ENCODE measurements around the gene DET1. TPM values are rescaled to one million over a fixed set of nuclear protein-coding genes. Genes with fewer than 3 reads are reported as not detected.

DET1 gene
- total RNA-seq, 1 experiment from 2014 or later = 7.7 TPM

DNA sequence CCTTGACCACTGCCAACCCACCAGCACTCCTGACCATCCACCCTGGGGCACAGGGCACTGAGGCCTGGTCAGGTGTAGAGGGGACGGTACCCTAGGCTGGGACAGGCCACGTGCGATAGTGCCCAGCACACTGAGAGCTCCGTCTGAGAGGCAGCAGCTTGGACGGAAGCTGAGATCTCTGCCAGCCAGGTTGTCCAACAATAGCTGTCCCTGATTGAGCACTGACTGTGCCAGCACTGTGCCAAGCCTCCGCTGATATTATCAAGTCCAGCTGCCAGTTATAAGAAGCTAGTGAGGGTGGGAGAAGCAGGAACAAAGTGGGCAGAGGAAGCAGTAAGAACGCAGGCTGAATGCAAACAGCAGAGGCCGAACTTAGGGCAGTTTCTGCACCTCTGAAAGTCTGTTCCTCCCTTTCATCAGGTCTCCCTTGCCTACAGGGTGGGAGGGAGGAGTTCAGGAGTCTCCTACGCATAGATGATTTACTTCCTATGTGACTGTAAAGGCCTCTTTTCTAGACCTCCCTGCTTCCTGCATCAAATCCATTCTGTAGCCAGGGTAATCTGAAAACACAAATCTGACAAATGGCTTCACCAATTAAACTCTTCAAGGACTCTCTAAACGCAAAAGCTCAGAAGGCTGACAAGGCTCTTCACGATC is 49.2 kb downstream of the DET1 start:
- Histone ChIP-seq H3K36me3 (replicated peaks; ENCODE audit: control insufficient read depth, insufficient read depth, low read length) (no peaks in the 10 kb centered on the region), H3K27me3 (ENCODE audit: control insufficient read depth, insufficient read depth, low read length) (no peaks in the 10 kb centered on the region), H3K4me3 (ENCODE audit: insufficient read depth, low read depth, low read length) (no peak overlapping the region)
- DNase-seq = no peak

DNA sequence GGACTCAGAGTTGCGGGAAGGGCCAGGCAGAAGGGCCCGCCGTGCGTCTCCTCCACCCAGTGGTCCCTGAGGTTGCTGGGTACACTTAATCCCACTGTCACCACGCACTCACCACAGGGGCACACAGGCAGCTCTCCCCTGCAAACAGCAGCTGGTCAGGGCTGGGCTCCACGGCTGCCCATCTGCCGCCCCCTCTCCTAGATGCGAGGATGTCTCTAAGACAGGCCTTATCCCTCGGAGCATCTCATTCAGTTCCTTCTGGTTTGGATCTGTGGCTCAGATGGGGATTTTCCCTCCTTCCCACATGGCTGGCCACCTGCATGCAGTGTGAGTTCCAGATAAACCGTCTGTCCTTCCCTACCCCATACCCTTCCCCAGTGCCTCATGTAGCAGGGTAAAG is 52.6 kb downstream of the DET1 start:
- no peak for DNase-seq
- Histone ChIP-seq H3K27me3 (ENCODE audit: control insufficient read depth, insufficient read depth, low read length) (no peaks in the 10 kb centered on the region), H3K4me3 (ENCODE audit: insufficient read depth, low read depth, low read length) (no peak overlapping the region), H3K36me3 (replicated peaks; ENCODE audit: control insufficient read depth, insufficient read depth, low read length) (no peaks in the 10 kb centered on the region)

DNA sequence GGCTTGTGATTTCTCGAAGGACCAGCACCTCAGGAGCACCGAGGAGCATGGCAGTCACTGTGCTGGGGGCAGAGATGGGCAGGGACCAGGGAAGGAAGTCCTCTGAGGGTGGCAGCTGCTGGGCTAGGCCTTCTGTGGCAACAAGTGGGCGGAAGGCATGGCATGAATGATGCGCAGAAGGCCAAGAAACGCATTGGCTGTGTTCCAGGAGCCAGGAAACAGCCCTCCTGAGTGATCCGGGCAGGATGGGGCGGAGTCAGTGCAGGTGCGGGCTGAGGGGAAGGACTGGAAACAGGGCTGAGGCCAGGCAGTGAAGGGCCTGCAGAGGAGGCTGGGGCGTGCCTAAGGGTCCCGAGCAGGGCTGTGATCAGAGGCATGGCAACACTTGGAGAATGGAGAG is 55.3 kb downstream of the DET1 start:
- Histone ChIP-seq H3K4me3 (ENCODE audit: insufficient read depth, low read depth, low read length) (no peak overlapping the region), H3K36me3 (replicated peaks; ENCODE audit: control insufficient read depth, insufficient read depth, low read length) (no peaks in the 10 kb centered on the region), H3K27me3 (ENCODE audit: control insufficient read depth, insufficient read depth, low read length) (no peaks in the 10 kb centered on the region)
- peak; percentile 70 for DNase-seq

DNA sequence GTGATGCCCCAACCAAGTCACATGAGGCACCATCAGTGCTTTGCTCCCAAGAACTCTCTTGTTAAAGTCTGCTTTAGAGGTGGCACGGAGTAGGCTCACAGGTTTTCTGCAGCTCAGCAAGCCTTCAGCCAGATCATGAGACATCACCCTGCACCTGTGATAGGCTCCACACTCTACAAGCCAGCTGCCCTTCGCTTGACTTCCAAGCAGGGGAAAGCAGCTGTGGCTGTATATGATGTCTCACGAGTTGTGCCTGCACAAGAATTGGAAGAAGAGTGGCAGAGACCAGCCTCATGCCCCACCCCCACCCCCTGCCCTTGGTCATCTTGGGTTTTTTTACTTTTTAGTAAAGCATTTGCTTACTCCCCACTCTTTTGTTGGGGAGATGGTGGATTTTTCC is 56.4 kb downstream of the DET1 start:
- H3K4me3 ChIP-seq (ENCODE audit: insufficient read depth, low read depth, low read length) = no peak overlapping the region
- H3K27me3 ChIP-seq (ENCODE audit: control insufficient read depth, insufficient read depth, low read length) = no peaks in the 10 kb centered on the region
- no peaks in the 10 kb centered on the region for H3K36me3 ChIP-seq (replicated peaks; ENCODE audit: control insufficient read depth, insufficient read depth, low read length)
- no peak for DNase-seq

DNA sequence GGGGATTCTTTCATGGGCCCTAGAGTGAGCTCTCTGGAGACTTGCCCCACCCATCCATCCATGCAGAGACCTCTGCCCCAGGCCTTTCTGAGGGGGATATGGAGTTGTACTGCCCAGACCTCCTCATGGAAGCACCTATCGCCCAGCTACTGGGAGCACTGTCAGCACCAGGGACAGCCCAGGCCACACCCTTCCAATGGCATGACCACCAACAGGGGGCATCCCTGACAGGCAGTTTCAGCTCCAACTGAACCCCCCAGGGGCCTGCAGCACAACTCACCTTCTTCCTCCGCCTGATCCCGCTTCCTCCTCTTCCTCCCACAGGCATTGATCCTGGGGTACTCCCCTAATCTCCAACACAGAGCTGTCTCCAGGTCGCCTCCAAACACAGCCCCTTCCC is 57.2 kb downstream of the DET1 start:
- no peaks in the 10 kb centered on the region for H3K36me3 ChIP-seq (replicated peaks; ENCODE audit: control insufficient read depth, insufficient read depth, low read length)
- no peaks in the 10 kb centered on the region for H3K27me3 ChIP-seq (ENCODE audit: control insufficient read depth, insufficient read depth, low read length)
- peak; percentile 72 for DNase-seq
- H3K4me3 ChIP-seq (ENCODE audit: insufficient read depth, low read depth, low read length) = no peak overlapping the region

DNA sequence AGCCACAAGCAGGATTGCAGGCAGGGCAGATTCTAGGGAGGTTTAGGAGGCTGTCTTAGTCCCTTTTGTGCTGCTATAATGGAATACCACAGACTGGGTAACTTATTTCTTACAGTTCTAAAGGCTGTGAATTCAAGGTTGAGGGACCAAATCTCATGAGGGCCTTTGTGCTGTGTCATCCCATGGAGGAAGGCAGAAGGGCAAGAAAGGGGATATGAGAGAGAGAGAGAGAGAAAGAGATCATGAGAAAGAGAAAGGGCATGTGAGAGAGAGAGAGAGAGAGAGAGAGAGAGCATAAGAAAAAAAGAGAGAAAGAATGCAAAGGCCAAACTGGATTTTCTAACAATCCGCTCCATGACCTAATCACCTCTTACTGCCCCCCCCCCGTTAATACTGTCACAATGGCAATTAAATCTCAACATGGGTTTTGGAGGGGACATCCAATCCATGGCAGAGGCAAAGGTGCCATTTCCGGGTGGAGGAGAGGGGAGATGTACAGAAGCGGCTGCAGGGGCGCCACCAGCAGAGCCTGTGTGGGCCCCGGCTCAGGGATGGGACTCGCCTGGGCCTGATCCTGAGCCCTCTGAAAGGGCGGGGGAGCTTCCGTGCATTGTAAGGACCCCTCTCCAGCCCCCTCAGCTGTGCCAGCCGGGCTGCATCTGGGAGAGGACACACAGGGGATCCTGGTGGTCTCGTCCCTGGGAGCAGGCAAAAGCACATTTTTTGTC is 58.5 kb downstream of the DET1 start:
- H3K4me3 ChIP-seq (ENCODE audit: insufficient read depth, low read depth, low read length) = no peak overlapping the region
- no peaks in the 10 kb centered on the region for H3K27me3 ChIP-seq (ENCODE audit: control insufficient read depth, insufficient read depth, low read length)
- no peaks in the 10 kb centered on the region for H3K36me3 ChIP-seq (replicated peaks; ENCODE audit: control insufficient read depth, insufficient read depth, low read length)
- peak; percentile 57 for DNase-seq

DNA sequence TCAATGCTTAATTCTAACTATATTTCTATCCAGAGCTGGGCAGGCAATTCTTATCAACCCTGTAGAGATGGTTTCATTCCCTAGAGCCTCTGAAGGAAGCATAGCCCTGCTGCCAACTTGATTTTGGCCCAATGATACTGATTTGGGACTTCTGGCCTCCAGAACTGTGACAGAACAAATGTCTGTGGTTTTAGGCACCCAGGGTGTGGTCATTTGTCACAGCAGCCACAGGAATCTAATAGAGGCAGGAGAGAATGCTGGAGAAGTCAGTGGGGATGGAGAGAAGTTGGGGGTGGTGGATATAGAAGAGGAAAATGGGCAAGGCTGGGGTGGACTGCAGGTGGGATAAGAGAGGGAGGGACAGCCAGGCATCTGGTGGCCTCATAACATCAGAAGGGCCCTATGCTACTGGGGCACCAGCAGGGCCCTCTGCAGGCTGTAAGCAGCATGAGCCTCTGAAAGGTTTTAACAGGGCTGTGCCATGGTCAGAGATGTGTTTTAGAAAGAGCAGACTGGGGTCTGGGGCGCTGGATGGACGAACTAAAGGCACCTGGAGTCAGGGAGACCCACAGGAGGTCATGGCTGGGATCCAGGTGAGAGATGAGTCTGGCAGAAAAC is 59.2 kb downstream of the DET1 start:
- no peak overlapping the region for H3K4me3 ChIP-seq (ENCODE audit: insufficient read depth, low read depth, low read length)
- peak; percentile 63 for DNase-seq

DNA sequence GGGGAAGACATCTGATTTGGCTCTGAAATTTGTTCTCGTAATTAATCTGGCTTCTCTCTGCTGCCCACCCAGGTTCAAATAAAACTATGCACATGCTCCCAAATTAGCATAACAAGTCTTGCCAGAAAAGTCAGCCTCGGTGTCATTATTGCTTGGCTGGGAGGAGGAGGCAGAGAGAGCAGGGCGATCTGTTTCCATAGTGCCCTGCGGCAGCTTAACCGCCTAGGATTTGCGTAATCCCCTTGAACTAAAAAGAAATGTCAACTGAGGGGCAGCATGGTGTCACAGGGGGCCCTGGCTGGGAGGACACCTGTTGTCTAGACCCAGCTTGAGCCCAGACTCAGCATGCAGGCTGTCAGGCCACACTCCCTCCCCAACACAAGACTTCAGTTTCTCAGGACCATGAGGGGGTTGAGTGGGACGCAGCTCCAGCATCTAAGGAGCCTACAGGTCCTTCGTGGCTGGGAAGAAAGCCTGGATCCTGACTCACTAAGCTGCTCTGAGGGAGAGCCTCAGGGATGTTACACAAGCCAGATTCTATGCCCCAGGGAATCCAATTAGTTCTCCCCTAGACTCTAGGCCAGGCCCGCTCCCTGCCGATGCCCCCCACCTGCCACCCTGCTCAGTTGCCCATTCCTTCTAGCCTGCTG is 61.7 kb downstream of the DET1 start:
- Histone ChIP-seq H3K4me3 (ENCODE audit: insufficient read depth, low read depth, low read length) (no peak overlapping the region), H3K36me3 (replicated peaks; ENCODE audit: control insufficient read depth, insufficient read depth, low read length) (no peaks in the 10 kb centered on the region), H3K27me3 (ENCODE audit: control insufficient read depth, insufficient read depth, low read length) (no peaks in the 10 kb centered on the region)
- DNase-seq = peak; percentile 72

More for the DNA sequence above, 59.2 kb downstream of the DET1 start:
- H3K27me3 ChIP-seq (ENCODE audit: control insufficient read depth, insufficient read depth, low read length) = no peaks in the 10 kb centered on the region
- no peaks in the 10 kb centered on the region for H3K36me3 ChIP-seq (replicated peaks; ENCODE audit: control insufficient read depth, insufficient read depth, low read length)

DNA sequence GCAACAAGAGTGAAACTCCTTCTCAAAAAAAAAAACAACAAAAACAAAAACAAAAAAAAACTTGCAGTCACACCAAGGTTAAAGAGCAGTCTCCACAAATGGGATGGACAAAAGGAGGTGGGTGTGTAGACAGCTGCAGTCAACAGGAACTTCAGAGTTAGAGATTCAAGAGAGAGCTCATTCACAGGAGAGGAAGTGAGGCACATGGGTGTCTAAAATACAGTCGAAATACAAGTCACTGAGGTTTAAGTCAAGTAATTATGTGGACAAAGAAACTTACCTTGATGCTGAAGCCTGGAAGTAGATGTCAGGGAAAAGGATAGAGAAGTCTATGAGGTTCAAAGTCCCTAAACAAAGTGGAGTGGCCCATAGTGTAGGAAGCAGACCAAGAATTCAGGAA is 64.2 kb downstream of the DET1 start:
- peaks cover 4% of the 10 kb centered on the region for H3K36me3 ChIP-seq (replicated peaks; ENCODE audit: control insufficient read depth, insufficient read depth, low read length)
- DNase-seq = no peak
- no peaks in the 10 kb centered on the region for H3K27me3 ChIP-seq (ENCODE audit: control insufficient read depth, insufficient read depth, low read length)
- H3K4me3 ChIP-seq (ENCODE audit: insufficient read depth, low read depth, low read length) = no peak overlapping the region

DNA sequence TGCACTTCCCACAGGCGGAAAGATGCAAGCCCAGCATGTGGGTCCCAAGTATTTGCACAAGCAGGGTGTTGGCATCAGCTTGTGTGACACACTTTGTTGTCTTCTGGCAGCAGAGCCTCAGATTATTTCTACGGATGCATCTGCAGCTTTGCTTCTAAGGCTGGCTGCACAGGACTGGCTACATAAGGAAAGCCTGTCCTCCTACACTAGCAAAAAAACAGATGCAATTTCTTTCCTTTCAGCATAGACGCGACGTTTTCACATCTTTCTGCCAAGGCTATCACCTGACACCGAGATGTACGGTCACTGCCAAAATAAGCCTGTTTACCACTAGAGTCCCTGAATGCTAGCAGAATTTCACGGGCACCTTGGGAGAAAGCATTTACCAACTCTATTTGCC is 65.5 kb downstream of the DET1 start:
- H3K36me3 ChIP-seq (replicated peaks; ENCODE audit: control insufficient read depth, insufficient read depth, low read length) = peaks cover 4% of the 10 kb centered on the region
- no peak for DNase-seq
- H3K27me3 ChIP-seq (ENCODE audit: control insufficient read depth, insufficient read depth, low read length) = no peaks in the 10 kb centered on the region
- no peak overlapping the region for H3K4me3 ChIP-seq (ENCODE audit: insufficient read depth, low read depth, low read length)

DNA sequence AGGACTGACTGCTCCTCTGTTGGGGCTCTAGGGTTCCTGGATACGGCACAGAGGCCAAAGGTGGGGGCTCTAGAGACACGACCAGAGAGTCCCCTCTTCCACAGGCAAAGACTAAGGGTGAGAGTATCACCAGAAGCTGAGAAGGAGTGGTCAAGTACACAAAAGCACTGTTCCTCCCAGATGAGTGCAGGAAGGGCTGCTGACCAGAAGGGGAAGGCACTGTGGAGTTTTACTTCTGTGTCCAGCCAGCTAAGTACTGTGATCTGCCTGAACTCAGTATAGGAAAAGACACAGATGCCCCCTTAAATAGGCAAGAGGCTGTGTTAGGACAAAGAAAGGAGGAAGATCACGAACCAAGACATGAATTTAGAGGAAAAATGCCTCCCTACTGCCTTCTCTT is 67.3 kb downstream of the DET1 start:
- H3K36me3 ChIP-seq (replicated peaks; ENCODE audit: control insufficient read depth, insufficient read depth, low read length) = peaks cover 6% of the 10 kb centered on the region
- H3K27me3 ChIP-seq (ENCODE audit: control insufficient read depth, insufficient read depth, low read length) = no peaks in the 10 kb centered on the region
- no peak for DNase-seq

DNA sequence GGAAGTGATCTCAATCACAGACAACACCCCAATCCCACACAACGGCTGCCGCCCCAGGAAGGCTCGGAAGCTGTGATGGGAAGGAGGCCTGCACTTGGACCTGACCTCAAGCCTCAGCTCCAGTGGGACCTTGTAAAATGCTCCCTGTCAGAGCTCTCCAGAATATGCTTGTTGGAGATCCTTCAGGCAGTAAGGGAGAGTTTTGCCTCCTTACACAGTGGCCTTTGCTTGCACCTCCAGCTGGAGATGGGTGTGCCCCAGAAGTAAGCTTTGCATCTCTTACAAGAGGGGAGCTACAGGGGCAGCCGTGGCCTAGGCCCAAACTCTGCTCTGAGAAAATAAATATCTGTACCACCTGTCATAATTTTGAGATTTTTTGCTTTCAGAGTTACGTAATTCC is 68.6 kb downstream of the DET1 start:
- DNase-seq = no peak
- no peak overlapping the region for H3K4me3 ChIP-seq (ENCODE audit: insufficient read depth, low read depth, low read length)
- no peaks in the 10 kb centered on the region for H3K27me3 ChIP-seq (ENCODE audit: control insufficient read depth, insufficient read depth, low read length)
- H3K36me3 ChIP-seq (replicated peaks; ENCODE audit: control insufficient read depth, insufficient read depth, low read length) = peaks cover 6% of the 10 kb centered on the region

More for the DNA sequence above, 67.3 kb downstream of the DET1 start:
- H3K4me3 ChIP-seq (ENCODE audit: insufficient read depth, low read depth, low read length) = no peak overlapping the region

DNA sequence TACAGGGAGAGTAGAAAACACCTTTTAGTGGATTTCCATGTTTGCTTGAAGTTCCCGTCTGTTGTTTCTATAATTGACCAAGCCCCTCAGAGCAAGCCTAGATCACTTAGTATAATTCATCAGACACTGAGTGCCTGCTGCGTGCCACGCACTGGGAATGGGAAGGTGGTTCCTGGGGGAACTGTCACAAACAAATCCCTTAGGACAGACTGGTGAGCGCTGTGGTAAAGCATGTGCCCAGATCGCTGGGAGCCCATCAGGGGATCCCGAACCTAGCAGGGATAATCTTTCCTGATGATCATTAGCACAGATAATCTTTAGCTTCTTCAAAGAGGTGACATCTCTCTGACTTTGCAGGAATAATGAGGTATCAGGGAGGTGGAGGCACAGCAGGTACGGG is 69.4 kb downstream of the DET1 start:
- Histone ChIP-seq H3K4me3 (ENCODE audit: insufficient read depth, low read depth, low read length) (no peak overlapping the region), H3K27me3 (ENCODE audit: control insufficient read depth, insufficient read depth, low read length) (no peaks in the 10 kb centered on the region), H3K36me3 (replicated peaks; ENCODE audit: control insufficient read depth, insufficient read depth, low read length) (peaks cover 6% of the 10 kb centered on the region)
- no peak for DNase-seq

DNA sequence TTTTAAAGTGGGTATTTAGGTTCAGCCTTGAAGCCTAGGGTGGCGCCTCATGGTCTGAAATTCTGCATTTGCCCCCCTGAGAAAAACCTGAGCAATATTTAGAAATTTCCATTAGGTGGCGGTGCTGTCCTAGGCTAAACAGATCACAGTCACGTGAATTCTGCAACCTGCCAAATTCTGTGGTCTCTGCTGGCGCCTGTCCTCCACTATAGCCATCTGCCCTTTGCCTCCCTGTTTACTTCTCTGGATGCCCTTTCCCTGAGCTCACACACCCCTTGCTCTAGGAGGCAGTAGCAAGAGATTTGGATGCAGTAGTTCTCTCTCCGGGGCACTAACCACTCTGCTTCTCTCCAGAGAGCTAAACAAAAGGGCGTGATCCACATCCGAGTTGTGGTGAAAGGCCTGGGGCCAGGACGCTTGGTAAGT is 69.8 kb downstream of the DET1 start:
- DNase-seq = peak; percentile 71
- H3K4me3 ChIP-seq (ENCODE audit: insufficient read depth, low read depth, low read length) = no peak overlapping the region
- no peaks in the 10 kb centered on the region for H3K27me3 ChIP-seq (ENCODE audit: control insufficient read depth, insufficient read depth, low read length)
- H3K36me3 ChIP-seq (replicated peaks; ENCODE audit: control insufficient read depth, insufficient read depth, low read length) = peaks cover 6% of the 10 kb centered on the region
